Gastrocnemius medialis (tissue), 4 donors: ENCODE results near the gene SPSB1. TPM values are rescaled to one million over a fixed set of nuclear protein-coding genes. Genes with fewer than 3 reads are reported as not detected.
A peak's percentile ranks its signal among the peaks of the same experiment; 100 is the strongest.

Experiments used
- ATAC-seq, 2 donors: fragments of 150-250 bp; one replicate each; pipeline ENCODE4 v1.9.1; 2016
- DNase-seq, 2 donors: peaks; one replicate each; pipeline ENCODE4 v3.0.0-alpha.2; 2019
- H3K27ac ChIP-seq, 4 donors: fragments of 200-600 bp; sonication (generic); 1 replicate in 1 of 4; 2 replicates in 3 of 4; pipeline ENCODE4 v1.5.1; 2016 to 2018; ENCODE audit warnings: mild to moderate bottlenecking in 2 of 4, moderate library complexity in 1 of 4
- H3K27me3 ChIP-seq, 3 donors: fragments of 200-600 bp; sonication (generic) in 2 of 3; 1 replicate in 1 of 3; 2 replicates in 2 of 3; pipeline versions ENCODE4 v1.5.1 to v1.6.0; 2016 to 2019; ENCODE audit warnings: mild to moderate bottlenecking in 1 of 3, moderate library complexity in 1 of 3
- H3K36me3 ChIP-seq, 2 donors: fragments of 200-600 bp; sonication (generic) in 1 of 2; one replicate each; pipeline ENCODE4 v1.5.1; 2017 to 2018
- H3K4me1 ChIP-seq, 2 donors: fragments of 200-600 bp; sonication (generic) in 1 of 2; one replicate each; pipeline ENCODE4 v1.5.1; 2016 to 2017; ENCODE audit warnings: mild to moderate bottlenecking in 2 of 2
- H3K4me3 ChIP-seq, 4 donors: fragments of 200-600 bp; sonication (generic) in 3 of 4; 1 replicate in 1 of 4; 2 replicates in 3 of 4; pipeline ENCODE4 v1.5.1; 2016 to 2019; ENCODE audit warnings: mild to moderate bottlenecking in 2 of 4
- H3K9me3 ChIP-seq, 3 donors: fragments of 200-600 bp; sonication (generic) in 2 of 3; 1 replicate in 1 of 3; 2 replicates in 2 of 3; pipeline ENCODE4 v1.5.1; 2016 to 2019
- CTCF ChIP-seq, 5 experiments: fragments of 450-650 bp in 3 of 5; fragments of 200-600 bp in 2 of 5; sonication (generic) in 2 of 5; IDR thresholded peaks in 4 of 5; conservative IDR thresholded peaks in 1 of 5; 1 replicate in 4 of 5; 2 replicates in 1 of 5; pipeline ENCODE4 v1.5.1; 2016 to 2019; ENCODE audit warnings: antibody characterized with exemption in 5 of 5, mild to moderate bottlenecking in 3 of 5, moderate library complexity in 3 of 5
- POLR2A ChIP-seq, 2 donors: fragments of 450-650 bp; IDR thresholded peaks; one replicate each; pipeline ENCODE4 v1.6.1; 2017; ENCODE audit warnings: antibody characterized with exemption in 2 of 2, mild to moderate bottlenecking in 2 of 2, moderate library complexity in 2 of 2
- in situ Hi-C, 4 donors: fragments of 200-750 bp; cut with MboI; loops; one replicate each; pipeline versions ENCODE4 v1.15.0 to v1.8.0; 2017; ENCODE audit warnings: low sequenced_read_pairs in 4 of 4
- intact Hi-C: fragments of 100-400 bp; cut with DNase I; formaldehyde crosslinking; loops from one replicate; pipeline ENCODE4 v1.15.1; 2023; ENCODE audit warnings: low total_unique reads
- total RNA-seq, 4 donors: library from RNA; depleted of rRNA; stranded (reverse); fragments of >200 nt; gene quantifications; one replicate each; pipeline versions ENCODE4 v1.1.0 to v1.2.3, GENCODE V29; 2016

The SPSB1 gene
- total RNA-seq, 4 donors from 2014 or later, result 40.4 to 161 (median 56.6) TPM

GRCh38 chr1:9363061-9363471 is 70.4 kb downstream of the SPSB1 start:
- Histone ChIP-seq H3K9me3 (no peaks in the 10 kb centered on the region), H3K4me1 (peaks cover 14 to 26% of the 10 kb centered on the region in 2 donors), H3K27ac (peak overlapping the region; percentile 27 to 82 (median 67)), H3K4me3 (no peak overlapping the region), H3K36me3 (peaks cover 0 to 15% of the 10 kb centered on the region in 2 donors), H3K27me3 (no peaks in the 10 kb centered on the region)
- no peak for TF ChIP-seq CTCF (IDR thresholded peaks at IDR 0.05 in 4 of 5, conservative IDR thresholded peaks at IDR 0.05 in 1 of 5)
- peak in 1 of 2 donors; percentile 11 for TF ChIP-seq POLR2A (IDR thresholded peaks at IDR 0.05)
- peak; percentile 88 to 95 for ATAC-seq
- intact Hi-C loops, result loop anchor here (5.0 kb wide), 2 partner anchors 71 to 84 kb away; partner anchors contain the start of gene SPSB1
- in situ Hi-C loops, result no loop called here
- DNase-seq, result peak; percentile 53 to 62

- H3K36me3 ChIP-seq, result peaks cover 0 to 9% of the 10 kb centered on the region in 2 donors
- ATAC-seq (no peak), DNase-seq (no peak)
- no peak overlapping the region for H3K4me3 ChIP-seq
- in situ Hi-C loops, result no loop called here
- no peaks in the 10 kb centered on the region for H3K27me3 ChIP-seq
- H3K9me3 ChIP-seq, result no peaks in the 10 kb centered on the region
- peaks cover 14 to 29% of the 10 kb centered on the region in 2 donors for H3K4me1 ChIP-seq
- TF ChIP-seq CTCF (IDR thresholded peaks at IDR 0.05 in 4 of 5, conservative IDR thresholded peaks at IDR 0.05 in 1 of 5) (no peak), POLR2A (IDR thresholded peaks at IDR 0.05) (no peak)
- H3K27ac ChIP-seq, result no peak overlapping the region
- intact Hi-C loops, result no loop called here
These were observed 73.6 kb downstream of the SPSB1 start for GRCh38 chr1:9366298-9366697.

- DNase-seq (no peak), ATAC-seq (no peak)
- intact Hi-C loops (no loop called here), in situ Hi-C loops (no loop called here)
- Histone ChIP-seq H3K36me3 (peaks cover 0 to 9% of the 10 kb centered on the region in 2 donors), H3K4me1 (peaks cover 17 to 25% of the 10 kb centered on the region in 2 donors), H3K4me3 (no peak overlapping the region), H3K27ac (no peak overlapping the region), H3K27me3 (no peaks in the 10 kb centered on the region), H3K9me3 (no peaks in the 10 kb centered on the region)
- TF ChIP-seq CTCF (IDR thresholded peaks at IDR 0.05 in 4 of 5, conservative IDR thresholded peaks at IDR 0.05 in 1 of 5) (no peak), POLR2A (IDR thresholded peaks at IDR 0.05) (no peak)
These were observed 74.5 kb downstream of the SPSB1 start for GRCh38 chr1:9366943-9367780.

- peaks cover 0 to 9% of the 10 kb centered on the region in 2 donors for H3K36me3 ChIP-seq
- DNase-seq (no peak), ATAC-seq (no peak)
- H3K4me3 ChIP-seq, result no peak overlapping the region
- no peak overlapping the region for H3K27ac ChIP-seq
- TF ChIP-seq CTCF (IDR thresholded peaks at IDR 0.05 in 4 of 5, conservative IDR thresholded peaks at IDR 0.05 in 1 of 5) (no peak), POLR2A (IDR thresholded peaks at IDR 0.05) (no peak)
- H3K9me3 ChIP-seq, result no peaks in the 10 kb centered on the region
- in situ Hi-C loops (no loop called here), intact Hi-C loops (no loop called here)
- H3K27me3 ChIP-seq, result no peaks in the 10 kb centered on the region
- peaks cover 13 to 19% of the 10 kb centered on the region in 2 donors for H3K4me1 ChIP-seq
These were observed 75.1 kb downstream of the SPSB1 start for GRCh38 chr1:9367806-9368205.
